HFF-Myc (cell line): Measurements from ENCODE around the gene FOXS1.

Experiments used
- DNase-seq: peaks from one replicate; pipeline ENCODE4 v3.0.0-alpha.2; 2011; ENCODE audit warnings: low read depth; ENCODE audit errors: extremely low read depth
- H3K4me3 ChIP-seq: replicated peaks from 2 replicates; pipeline ENCODE4 v1.5.1; 2011; ENCODE audit warnings: low read depth, mild to moderate bottlenecking, control low read depth, low read length
- TF ChIP-seq, protein P1 (sequence below): IDR thresholded peaks from 2 replicates; pipeline ENCODE4 v1.5.1; 2012; ENCODE audit warnings: mild to moderate bottlenecking, low read depth, low read length, control low read depth; ENCODE audit errors: missing control alignments

Gene FOXS1

GRCh38 chr20:31857861-31858759 is 12.7 kb upstream of the FOXS1 start:
- TF ChIP-seq, protein P1, sequence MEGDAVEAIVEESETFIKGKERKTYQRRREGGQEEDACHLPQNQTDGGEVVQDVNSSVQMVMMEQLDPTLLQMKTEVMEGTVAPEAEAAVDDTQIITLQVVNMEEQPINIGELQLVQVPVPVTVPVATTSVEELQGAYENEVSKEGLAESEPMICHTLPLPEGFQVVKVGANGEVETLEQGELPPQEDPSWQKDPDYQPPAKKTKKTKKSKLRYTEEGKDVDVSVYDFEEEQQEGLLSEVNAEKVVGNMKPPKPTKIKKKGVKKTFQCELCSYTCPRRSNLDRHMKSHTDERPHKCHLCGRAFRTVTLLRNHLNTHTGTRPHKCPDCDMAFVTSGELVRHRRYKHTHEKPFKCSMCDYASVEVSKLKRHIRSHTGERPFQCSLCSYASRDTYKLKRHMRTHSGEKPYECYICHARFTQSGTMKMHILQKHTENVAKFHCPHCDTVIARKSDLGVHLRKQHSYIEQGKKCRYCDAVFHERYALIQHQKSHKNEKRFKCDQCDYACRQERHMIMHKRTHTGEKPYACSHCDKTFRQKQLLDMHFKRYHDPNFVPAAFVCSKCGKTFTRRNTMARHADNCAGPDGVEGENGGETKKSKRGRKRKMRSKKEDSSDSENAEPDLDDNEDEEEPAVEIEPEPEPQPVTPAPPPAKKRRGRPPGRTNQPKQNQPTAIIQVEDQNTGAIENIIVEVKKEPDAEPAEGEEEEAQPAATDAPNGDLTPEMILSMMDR: no peak
- DNase-seq: no peak
- H3K4me3 ChIP-seq: no peak overlapping the region

- TF ChIP-seq, protein P1: no peak
- DNase-seq: no peak
- no peak overlapping the region for H3K4me3 ChIP-seq
These were observed 11.1 kb upstream of the FOXS1 start for GRCh38 chr20:31856516-31856915.

GRCh38 chr20:31853481-31853880 is 8.1 kb upstream of the FOXS1 start:
- TF ChIP-seq, protein P1: no peak
- DNase-seq: no peak
- no peak overlapping the region for H3K4me3 ChIP-seq

GRCh38 chr20:31851240-31851955 is 6.0 kb upstream of the FOXS1 start:
- DNase-seq: no peak
- TF ChIP-seq, protein P1: no peak
- no peak overlapping the region for H3K4me3 ChIP-seq

- H3K4me3 ChIP-seq: no peak overlapping the region
- DNase-seq: no peak
- TF ChIP-seq, protein P1: no peak
These were observed 4.0 kb upstream of the FOXS1 start for GRCh38 chr20:31849306-31849930.

- no peak for DNase-seq
- TF ChIP-seq, protein P1: no peak
- H3K4me3 ChIP-seq: no peak overlapping the region
These were observed 2.9 kb upstream of the FOXS1 start for GRCh38 chr20:31848088-31848999.
